ENCODE data around the gene ISG20. TPM values are rescaled to one million over a fixed set of nuclear protein-coding genes. Genes with fewer than 3 reads are reported as not detected.

The ISG20 gene
- total and polyA plus RNA-seq, 4 donors: 6.8 to 36.5 (median 14.3) TPM

DNA sequence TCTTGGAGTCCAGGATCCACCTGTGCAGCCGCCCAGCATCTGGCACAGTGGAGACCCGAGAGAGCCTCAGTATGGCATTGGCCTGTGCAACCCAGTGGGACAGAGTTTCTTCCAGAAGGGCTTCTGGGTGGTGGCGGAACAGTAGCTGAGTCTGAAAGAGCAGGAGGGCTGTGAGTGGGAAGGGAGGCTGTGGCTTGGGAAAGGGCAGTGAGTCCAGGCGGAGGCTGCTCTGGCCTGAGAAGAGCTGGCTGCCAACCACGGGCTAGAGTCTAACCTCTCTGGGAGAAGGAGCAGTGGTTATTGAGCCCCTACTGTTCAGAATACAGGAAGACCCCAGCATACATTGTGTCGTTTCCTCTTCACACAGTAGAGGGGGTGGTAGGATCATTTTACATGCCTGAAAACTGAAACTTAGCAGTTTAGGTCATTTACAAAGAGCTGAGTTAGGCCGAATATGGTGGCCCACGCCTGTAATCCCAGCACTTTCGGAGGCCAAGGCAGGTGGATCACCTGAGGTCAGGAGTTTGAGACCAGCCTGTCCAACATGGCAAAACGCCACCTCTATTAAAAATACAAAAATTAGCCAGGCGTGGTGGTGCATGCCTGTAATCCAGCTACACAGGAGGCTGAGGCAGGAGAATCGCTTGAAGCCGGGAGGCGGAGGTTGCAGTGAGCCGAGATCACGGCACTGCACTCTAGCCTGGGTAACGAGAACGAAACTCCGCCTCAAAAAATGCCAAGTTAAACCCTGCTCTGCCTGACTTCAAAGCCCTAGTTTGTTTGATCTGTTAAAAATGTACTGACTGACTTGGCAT lies 14.5 kb upstream of the ISG20 start:
- Histone ChIP-seq H3K4me1 (ENCODE audit: control insufficient read depth in 4 of 4, insufficient read depth in 4 of 4, low read length in 3 of 4) (peaks cover 7 to 30% (median 13%) of the 10 kb centered on the region in 4 donors), H3K27me3 (ENCODE audit: control insufficient read depth in 4 of 4, insufficient read depth in 4 of 4, low read length in 3 of 4) (no peaks in the 10 kb centered on the region), H3K4me3 (ENCODE audit: low read depth in 1 of 3, low read length in 3 of 3) (no peak overlapping the region), H3K27ac (ENCODE audit: low read depth in 1 of 2, low read length in 2 of 2) (peak overlapping the region; percentile 21 to 65), H3K9me3 (ENCODE audit: control insufficient read depth in 4 of 4, low read length in 3 of 4) (no peaks in the 10 kb centered on the region), H3K36me3 (ENCODE audit: control insufficient read depth in 4 of 4, insufficient read depth in 3 of 4, low read depth in 1 of 4, low read length in 3 of 4) (peaks cover 1 to 19% (median 14%) of the 10 kb centered on the region in 4 donors), H3K9ac (ENCODE audit: low read depth in 1 of 2, low read length in 2 of 2) (peak overlapping the region in 1 of 2 donors; percentile 5)
- peak in 1 of 2 donors; percentile 54 for TF ChIP-seq RXRA (IDR thresholded peaks at IDR 0.05)
- TF ChIP-seq, protein P1, sequence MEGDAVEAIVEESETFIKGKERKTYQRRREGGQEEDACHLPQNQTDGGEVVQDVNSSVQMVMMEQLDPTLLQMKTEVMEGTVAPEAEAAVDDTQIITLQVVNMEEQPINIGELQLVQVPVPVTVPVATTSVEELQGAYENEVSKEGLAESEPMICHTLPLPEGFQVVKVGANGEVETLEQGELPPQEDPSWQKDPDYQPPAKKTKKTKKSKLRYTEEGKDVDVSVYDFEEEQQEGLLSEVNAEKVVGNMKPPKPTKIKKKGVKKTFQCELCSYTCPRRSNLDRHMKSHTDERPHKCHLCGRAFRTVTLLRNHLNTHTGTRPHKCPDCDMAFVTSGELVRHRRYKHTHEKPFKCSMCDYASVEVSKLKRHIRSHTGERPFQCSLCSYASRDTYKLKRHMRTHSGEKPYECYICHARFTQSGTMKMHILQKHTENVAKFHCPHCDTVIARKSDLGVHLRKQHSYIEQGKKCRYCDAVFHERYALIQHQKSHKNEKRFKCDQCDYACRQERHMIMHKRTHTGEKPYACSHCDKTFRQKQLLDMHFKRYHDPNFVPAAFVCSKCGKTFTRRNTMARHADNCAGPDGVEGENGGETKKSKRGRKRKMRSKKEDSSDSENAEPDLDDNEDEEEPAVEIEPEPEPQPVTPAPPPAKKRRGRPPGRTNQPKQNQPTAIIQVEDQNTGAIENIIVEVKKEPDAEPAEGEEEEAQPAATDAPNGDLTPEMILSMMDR (IDR thresholded peaks at IDR 0.05; ENCODE audit: low read depth, low read length, missing input control): peak; percentile 49
- TF ChIP-seq, protein P2, sequence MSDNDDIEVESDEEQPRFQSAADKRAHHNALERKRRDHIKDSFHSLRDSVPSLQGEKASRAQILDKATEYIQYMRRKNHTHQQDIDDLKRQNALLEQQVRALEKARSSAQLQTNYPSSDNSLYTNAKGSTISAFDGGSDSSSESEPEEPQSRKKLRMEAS (IDR thresholded peaks at IDR 0.05): no peak
- peak; percentile 49 for TF ChIP-seq YY1 (IDR thresholded peaks at IDR 0.05)
- TF ChIP-seq HNF4A (conservative IDR thresholded peaks at IDR 0.05): peak; percentile 16 to 51
- peak; percentile 70 to 81 for TF ChIP-seq RAD21 (IDR thresholded peaks at IDR 0.05)
- 41% methylated on average over 19 of the region's 19 CpGs for WGBS
- DNase-seq (ENCODE audit: low spot score): no peak

DNA sequence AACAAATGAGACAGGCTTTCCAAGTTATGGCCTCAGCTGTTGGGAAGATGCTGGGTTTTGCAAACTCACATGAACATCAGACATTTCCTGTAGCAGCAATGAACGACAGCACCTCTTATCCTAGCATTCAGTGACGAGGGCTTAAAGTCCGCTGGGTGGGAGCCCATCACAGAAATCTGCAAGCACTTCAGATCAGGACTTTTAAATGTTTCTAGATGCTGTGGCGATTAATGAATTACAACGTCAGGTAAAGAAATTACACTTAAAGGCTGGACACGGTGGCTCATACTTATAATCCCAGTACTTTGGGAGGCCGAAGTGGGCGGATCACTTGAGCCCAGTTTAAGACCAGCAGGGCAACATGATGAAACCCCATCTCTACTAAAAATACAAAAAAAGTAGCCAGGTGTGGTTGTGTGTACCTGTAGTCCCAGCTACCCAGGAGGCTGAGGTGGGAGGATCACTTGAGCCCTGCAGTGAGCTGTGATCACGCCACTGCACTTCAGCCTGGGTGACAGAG lies 13.8 kb upstream of the ISG20 start:
- Histone ChIP-seq H3K27ac (ENCODE audit: low read depth in 1 of 2, low read length in 2 of 2) (peak overlapping the region in 1 of 2 donors; percentile 65), H3K4me3 (ENCODE audit: low read depth in 1 of 3, low read length in 3 of 3) (no peak overlapping the region), H3K27me3 (ENCODE audit: control insufficient read depth in 4 of 4, insufficient read depth in 4 of 4, low read length in 3 of 4) (no peaks in the 10 kb centered on the region), H3K9ac (ENCODE audit: low read depth in 1 of 2, low read length in 2 of 2) (no peak overlapping the region), H3K9me3 (ENCODE audit: control insufficient read depth in 4 of 4, low read length in 3 of 4) (no peaks in the 10 kb centered on the region), H3K4me1 (ENCODE audit: control insufficient read depth in 4 of 4, insufficient read depth in 4 of 4, low read length in 3 of 4) (peaks cover 7 to 30% (median 13%) of the 10 kb centered on the region in 4 donors), H3K36me3 (ENCODE audit: control insufficient read depth in 4 of 4, insufficient read depth in 3 of 4, low read depth in 1 of 4, low read length in 3 of 4) (peaks cover 1 to 24% (median 19%) of the 10 kb centered on the region in 4 donors)
- TF ChIP-seq, protein P3, sequence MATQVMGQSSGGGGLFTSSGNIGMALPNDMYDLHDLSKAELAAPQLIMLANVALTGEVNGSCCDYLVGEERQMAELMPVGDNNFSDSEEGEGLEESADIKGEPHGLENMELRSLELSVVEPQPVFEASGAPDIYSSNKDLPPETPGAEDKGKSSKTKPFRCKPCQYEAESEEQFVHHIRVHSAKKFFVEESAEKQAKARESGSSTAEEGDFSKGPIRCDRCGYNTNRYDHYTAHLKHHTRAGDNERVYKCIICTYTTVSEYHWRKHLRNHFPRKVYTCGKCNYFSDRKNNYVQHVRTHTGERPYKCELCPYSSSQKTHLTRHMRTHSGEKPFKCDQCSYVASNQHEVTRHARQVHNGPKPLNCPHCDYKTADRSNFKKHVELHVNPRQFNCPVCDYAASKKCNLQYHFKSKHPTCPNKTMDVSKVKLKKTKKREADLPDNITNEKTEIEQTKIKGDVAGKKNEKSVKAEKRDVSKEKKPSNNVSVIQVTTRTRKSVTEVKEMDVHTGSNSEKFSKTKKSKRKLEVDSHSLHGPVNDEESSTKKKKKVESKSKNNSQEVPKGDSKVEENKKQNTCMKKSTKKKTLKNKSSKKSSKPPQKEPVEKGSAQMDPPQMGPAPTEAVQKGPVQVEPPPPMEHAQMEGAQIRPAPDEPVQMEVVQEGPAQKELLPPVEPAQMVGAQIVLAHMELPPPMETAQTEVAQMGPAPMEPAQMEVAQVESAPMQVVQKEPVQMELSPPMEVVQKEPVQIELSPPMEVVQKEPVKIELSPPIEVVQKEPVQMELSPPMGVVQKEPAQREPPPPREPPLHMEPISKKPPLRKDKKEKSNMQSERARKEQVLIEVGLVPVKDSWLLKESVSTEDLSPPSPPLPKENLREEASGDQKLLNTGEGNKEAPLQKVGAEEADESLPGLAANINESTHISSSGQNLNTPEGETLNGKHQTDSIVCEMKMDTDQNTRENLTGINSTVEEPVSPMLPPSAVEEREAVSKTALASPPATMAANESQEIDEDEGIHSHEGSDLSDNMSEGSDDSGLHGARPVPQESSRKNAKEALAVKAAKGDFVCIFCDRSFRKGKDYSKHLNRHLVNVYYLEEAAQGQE (IDR thresholded peaks at IDR 0.05): peak; percentile 23
- no peak for TF ChIP-seq SP1 (IDR thresholded peaks at IDR 0.05)
- DNase-seq (ENCODE audit: low spot score): no peak
- WGBS: 67% methylated on average over 9 of the region's 9 CpGs
